Esophagus (tissue), 2 donors: ENCODE results near the gene NOXA1. TPM values are rescaled to one million over a fixed set of nuclear protein-coding genes. Genes with fewer than 3 reads are reported as not detected.
"Not testable (repeated sequence)": the region's sequence is repeated elsewhere in the genome, so short reads cannot be mapped to it uniquely, and the experiment has no call there.

Experiments
- H3K27ac ChIP-seq, 2 donors: one replicate each; pipeline ENCODE4 v1.5.1; 2013; ENCODE audit warnings: low read depth in 2 of 2, mild to moderate bottlenecking in 2 of 2, inconsistent platforms in 1 of 2, low read length in 1 of 2, moderate library complexity in 1 of 2
- H3K27me3 ChIP-seq, 2 donors: one replicate each; pipeline ENCODE4 v1.6.1; 2013; ENCODE audit warnings: low read length in 2 of 2, control low read depth in 1 of 2, mild to moderate bottlenecking in 1 of 2; ENCODE audit not compliant: insufficient read depth in 2 of 2, control insufficient read depth in 1 of 2
- H3K36me3 ChIP-seq, 2 donors: one replicate each; pipeline ENCODE4 v1.6.1; 2013; ENCODE audit warnings: low read length in 1 of 2; ENCODE audit not compliant: control insufficient read depth in 2 of 2, insufficient read depth in 2 of 2
- H3K4me1 ChIP-seq, 2 donors: one replicate each; pipeline ENCODE4 v1.6.1; 2013; ENCODE audit warnings: low read length in 1 of 2; ENCODE audit not compliant: control insufficient read depth in 2 of 2, insufficient read depth in 2 of 2
- H3K4me3 ChIP-seq, 2 donors: one replicate each; pipeline ENCODE4 v1.5.1; 2013; ENCODE audit warnings: low read length in 2 of 2, mild to moderate bottlenecking in 2 of 2, low read depth in 1 of 2, moderate library complexity in 1 of 2
- H3K9me3 ChIP-seq, 2 donors: one replicate each; pipeline ENCODE4 v1.6.1; 2013; ENCODE audit warnings: mild to moderate bottlenecking in 2 of 2, low read depth in 1 of 2, low read length in 1 of 2, moderate library complexity in 1 of 2; ENCODE audit not compliant: control insufficient read depth in 2 of 2, insufficient read depth in 1 of 2
- WGBS, 2 donors: extraction: QIAGEN DNeasy Blood & Tissue Kit; methylation state at CpG; one replicate each; pipeline ENCODE4 v1.1.7; 2013; 5-methylcytosine and 5-hydroxymethylcytosine counted together
- polyA plus RNA-seq, 2 donors: library from polyadenylated mRNA; stranded (reverse); fragments of 200-250 nt; gene quantifications; one replicate each; pipeline ENCODE4 v1.2.3, GENCODE V29; 2013
- donor health status: healthy with polysubstance abuse.
- donor health status: Bipolar disorder and iron deficiency.

NOXA1 gene
- polyA plus RNA-seq, 2 donors: 6.5 to 14.3 TPM

DNA sequence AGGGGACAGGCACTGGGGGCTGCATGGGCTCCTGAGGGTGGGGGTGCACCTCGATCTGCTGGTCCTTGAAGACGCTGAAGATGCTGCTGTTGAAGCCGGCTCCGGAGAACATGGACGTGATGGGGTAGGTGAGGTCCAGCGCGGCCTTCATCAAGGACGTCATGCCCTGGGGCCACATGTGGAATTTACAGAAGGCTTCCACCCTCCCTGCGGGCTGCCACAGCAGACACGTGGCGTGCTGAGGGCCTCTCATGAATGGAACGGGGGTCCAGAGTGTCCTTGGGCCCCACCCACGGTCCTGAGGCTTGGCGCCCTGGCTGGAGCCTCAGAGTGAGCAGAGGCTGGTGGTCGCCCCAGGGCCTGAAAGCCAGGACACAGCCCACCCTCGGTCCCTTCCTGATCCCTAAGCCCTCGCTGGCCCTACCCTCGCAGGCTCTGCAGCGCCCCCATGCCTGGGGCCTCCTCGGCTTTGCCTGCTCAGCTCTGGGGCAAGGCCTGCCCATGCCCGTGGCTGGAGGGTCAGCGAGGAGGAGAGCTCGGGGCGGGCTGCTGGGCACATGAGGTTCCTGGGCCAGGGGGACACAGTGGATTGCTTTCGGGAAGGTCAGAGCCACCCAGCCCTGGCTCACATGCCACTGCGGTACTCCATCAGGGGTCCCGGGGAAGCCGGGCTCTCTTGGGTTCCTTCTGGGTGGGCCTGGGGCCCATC, 41.3 kb downstream of the NOXA1 start:
- Histone ChIP-seq H3K27ac (no peak overlapping the region), H3K36me3 (peaks cover 0 to 3% of the 10 kb centered on the region in 2 donors), H3K27me3 (no peaks in the 10 kb centered on the region), H3K4me1 (peaks cover 0 to 5% of the 10 kb centered on the region in 2 donors), H3K4me3 (no peak overlapping the region), H3K9me3 (no peaks in the 10 kb centered on the region)
- 95% methylated on average over 27 to 28 of the region's 28 CpGs for WGBS, 2 donors

DNA sequence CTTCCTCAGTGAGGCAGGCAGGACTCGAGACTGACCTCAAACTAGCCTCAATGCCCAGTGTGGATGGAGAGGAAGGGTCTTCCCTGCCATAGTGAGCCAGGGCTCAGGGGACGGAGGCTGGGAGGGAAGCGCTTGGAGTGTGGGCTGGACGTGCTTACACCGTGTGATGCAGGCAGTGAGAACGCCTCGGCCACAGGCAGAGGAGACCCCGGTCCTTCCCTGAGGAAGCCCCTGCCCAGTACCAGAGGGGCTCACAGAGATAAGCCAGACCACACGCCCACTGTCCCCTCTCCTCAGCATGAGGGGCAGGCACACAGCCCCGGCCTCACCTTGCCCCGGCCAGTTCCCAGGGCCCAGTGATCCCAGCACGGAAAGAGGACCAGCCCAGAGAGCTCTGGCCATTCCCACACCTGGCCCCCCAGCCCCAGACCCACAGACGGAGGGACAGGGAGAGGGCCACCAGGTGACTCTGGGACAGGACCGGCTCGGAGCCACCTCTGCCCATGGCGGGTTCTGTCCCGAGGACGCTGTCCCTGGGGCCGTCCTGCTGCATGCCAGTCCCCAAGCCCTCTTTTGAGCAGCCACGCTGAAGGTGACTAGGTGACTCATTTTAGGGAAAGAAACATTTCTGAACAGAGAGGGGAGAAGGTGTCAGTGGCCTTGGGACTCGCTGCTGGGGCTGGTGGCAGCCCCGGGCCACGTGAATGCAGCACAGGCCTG, 42.0 kb downstream of the NOXA1 start:
- WGBS, 2 donors: 90 to 92% methylated on average over 23 of the region's 23 CpGs
- Histone ChIP-seq H3K27me3 (no peaks in the 10 kb centered on the region), H3K4me3 (no peak overlapping the region), H3K4me1 (peaks cover 0 to 2% of the 10 kb centered on the region in 2 donors), H3K36me3 (peaks cover 0 to 3% of the 10 kb centered on the region in 2 donors), H3K9me3 (no peaks in the 10 kb centered on the region), H3K27ac (no peak overlapping the region)

DNA sequence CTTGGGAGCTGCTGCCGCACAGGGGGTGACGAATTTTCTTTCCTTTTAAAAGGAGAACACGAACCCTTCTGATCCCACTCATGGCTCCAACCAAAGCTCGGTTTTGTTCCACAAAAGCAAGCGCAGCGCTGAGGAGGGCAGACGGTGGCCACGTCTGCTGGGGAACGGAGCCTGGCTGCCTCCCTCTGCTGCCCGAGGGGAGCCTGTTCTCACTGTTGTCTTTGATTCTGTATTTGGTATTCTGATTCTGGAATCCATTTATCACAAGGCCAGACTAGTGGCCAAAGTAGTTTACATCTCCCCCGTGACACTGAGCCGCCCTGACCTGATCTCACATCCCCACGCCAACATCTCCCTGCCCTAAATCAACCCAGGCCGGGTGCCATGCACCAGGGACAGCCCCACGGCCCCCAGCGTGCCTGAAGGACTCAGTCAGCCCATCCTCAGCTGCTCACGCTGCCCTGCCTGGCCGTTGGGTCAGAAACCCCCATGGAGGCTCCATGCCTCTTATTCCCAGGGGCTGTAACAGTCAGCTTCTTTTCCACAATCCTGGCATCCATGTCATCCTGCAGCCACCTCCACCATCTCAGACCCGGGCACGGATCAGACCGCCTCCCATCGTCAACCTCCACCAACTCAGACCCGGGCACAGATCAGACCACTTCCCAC, 42.7 kb downstream of the NOXA1 start:
- Histone ChIP-seq H3K4me1 (no peaks in the 10 kb centered on the region), H3K27me3 (no peaks in the 10 kb centered on the region), H3K36me3 (peaks cover 0 to 3% of the 10 kb centered on the region in 2 donors), H3K27ac (no peak overlapping the region), H3K4me3 (no peak overlapping the region), H3K9me3 (no peaks in the 10 kb centered on the region)
- WGBS, 2 donors: 87 to 90% methylated on average over 23 of the region's 23 CpGs

DNA sequence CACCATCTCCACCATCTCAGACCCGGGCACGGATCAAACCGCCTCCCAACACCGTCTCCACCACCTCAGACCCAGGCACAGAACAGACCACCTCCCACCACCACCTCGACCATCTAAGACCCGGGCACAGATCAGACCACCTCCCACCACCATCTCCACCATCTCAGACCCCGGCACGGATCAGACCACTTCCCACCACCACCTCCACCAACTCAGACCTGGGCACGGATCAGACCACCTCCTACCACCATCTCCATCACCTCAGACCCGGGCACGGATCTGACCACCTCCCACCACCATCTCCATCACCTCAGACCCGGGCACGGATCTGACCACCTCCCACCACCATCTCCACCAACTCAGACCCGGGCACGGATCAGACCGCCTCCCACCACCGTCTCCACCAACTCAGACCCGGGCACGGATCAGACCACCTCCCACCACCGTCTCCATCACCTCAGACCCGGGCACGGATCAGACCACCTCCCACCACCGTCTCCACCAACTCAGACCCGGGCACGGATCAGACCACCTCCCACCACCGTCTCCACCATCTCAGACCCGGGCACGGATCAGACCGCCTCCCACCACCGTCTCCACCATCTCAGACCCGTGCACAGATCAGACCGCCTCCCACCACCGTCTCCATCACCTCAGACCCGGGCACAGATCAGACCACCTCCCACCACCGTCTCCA, 43.3 kb downstream of the NOXA1 start:
- not testable (repeated sequence) for H3K4me3 ChIP-seq, H3K27me3 ChIP-seq, H3K27ac ChIP-seq, H3K9me3 ChIP-seq, H3K4me1 ChIP-seq, H3K36me3 ChIP-seq
- 92 to 93% methylated on average over 35 of the region's 35 CpGs for WGBS, 2 donors

DNA sequence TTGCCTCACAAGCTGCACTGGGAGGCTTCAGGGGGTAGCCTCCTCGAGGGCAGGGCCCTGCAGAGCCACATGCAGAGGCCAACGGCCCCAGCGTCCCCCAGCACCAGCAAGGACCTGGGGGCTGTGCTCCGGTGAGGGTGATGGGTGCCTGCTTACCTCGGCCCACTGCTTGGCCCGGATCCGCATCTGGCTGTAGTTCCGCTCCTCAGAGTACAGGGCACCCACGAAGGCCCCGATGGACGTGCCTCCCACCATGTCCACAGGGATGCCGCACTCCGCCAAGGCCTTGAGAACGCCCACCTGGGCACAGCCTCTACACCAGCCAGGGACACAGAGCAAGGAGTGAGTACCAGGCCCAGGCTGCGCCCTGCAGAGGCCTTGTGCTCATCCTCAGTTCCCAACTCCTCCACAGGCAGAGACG, 44.0 kb downstream of the NOXA1 start:
- 90 to 94% methylated on average over 16 of the region's 16 CpGs for WGBS, 2 donors
- no peaks in the 10 kb centered on the region for H3K27me3 ChIP-seq
- H3K36me3 ChIP-seq: no peaks in the 10 kb centered on the region
- H3K9me3 ChIP-seq: no peaks in the 10 kb centered on the region
- H3K4me1 ChIP-seq: no peaks in the 10 kb centered on the region
- no peak overlapping the region for H3K4me3 ChIP-seq
- H3K27ac ChIP-seq: no peak overlapping the region

DNA sequence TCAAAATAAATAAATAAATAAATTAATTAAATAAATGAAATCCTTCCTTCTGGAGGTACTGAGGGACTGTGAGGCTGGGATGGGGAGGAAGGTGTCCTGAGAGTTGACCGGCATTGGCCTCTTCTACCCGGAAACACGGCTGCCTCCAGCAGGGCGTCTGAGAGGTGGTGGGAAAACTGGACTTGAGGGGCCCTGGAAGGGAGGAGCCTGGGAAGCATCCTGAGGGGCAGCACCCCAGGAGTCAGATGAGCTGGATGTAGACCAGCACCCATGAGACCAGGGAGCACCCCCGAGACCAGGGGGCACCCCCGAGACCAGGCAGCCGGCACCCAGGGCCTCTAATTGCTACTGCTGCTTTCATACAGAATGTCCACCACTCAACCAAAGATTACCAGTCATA, 44.7 kb downstream of the NOXA1 start:
- Histone ChIP-seq H3K9me3 (peaks cover 0 to 1% of the 10 kb centered on the region in 2 donors), H3K4me3 (no peak overlapping the region), H3K27ac (no peak overlapping the region), H3K36me3 (no peaks in the 10 kb centered on the region), H3K27me3 (no peaks in the 10 kb centered on the region), H3K4me1 (no peaks in the 10 kb centered on the region)
- 96 to 100% methylated on average over 7 of the region's 7 CpGs for WGBS, 2 donors

DNA sequence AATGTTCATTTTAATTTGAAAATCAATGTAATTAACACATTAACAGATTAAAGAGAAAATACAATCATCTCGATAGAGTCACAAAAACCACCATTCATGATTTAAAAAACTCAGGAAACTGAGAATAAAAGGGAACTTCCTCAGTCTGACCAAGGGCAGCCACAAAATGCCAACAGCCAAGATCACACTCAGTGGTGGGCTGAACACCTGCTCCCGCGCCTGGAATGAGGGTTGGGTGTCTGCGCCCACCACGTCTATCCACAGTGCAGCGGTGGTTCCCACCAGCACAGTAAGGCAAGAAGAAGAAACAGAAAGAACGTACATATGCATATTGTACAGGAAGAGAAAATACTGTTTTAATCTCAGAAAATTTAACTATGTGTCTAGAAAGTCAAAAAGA, 47.6 kb downstream of the NOXA1 start:
- no peak overlapping the region for H3K27ac ChIP-seq
- peaks cover 0 to 2% of the 10 kb centered on the region in 2 donors for H3K9me3 ChIP-seq
- H3K27me3 ChIP-seq: no peaks in the 10 kb centered on the region
- no peaks in the 10 kb centered on the region for H3K36me3 ChIP-seq
- 70 to 75% methylated on average over 7 of the region's 7 CpGs for WGBS, 2 donors
- no peaks in the 10 kb centered on the region for H3K4me1 ChIP-seq
- H3K4me3 ChIP-seq: no peak overlapping the region

DNA sequence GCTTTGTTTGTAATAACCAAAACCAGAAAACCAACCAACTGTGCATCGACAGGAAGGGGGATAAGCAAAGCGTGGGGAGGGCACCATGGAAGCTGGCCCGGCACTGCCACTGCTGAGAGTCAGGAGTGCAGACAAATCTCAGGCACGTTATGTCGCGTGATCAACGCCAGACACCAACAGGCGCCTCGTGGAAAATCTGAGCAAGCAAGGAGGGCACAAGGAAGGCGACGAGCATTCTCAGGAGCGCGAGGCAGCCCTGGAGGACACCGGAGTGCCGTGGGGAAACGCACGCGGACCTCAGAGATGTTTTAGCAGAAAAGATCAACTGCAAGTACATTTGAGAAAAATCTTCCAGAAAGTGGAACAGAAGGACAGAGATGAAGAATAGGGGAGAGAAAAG, 51.1 kb downstream of the NOXA1 start:
- 94% methylated on average over 18 of the region's 18 CpGs for WGBS, 2 donors
- Histone ChIP-seq H3K27ac (no peak overlapping the region), H3K36me3 (no peaks in the 10 kb centered on the region), H3K4me3 (no peak overlapping the region), H3K9me3 (peaks cover 0 to 4% of the 10 kb centered on the region in 2 donors), H3K4me1 (no peaks in the 10 kb centered on the region), H3K27me3 (no peaks in the 10 kb centered on the region)

DNA sequence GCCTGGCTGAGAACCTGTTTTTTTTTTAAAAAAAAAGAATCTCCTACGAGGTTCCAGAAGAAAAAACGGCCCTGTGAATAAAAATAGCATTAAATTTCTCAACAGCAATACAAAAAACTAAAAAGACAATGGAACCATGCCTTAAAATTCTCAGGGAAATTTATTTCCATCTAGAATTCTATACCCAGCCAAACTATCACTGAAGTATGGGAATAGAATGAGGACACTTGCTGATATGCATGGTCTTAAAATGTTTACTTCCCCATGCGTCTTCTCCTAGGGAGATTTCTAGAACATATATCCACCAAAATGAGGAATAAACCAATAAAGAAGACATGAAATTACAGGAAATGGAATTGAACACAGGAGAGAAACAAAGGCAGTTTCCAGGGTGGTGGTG, 52.5 kb downstream of the NOXA1 start:
- H3K4me1 ChIP-seq: no peaks in the 10 kb centered on the region
- H3K27me3 ChIP-seq: no peaks in the 10 kb centered on the region
- no peak overlapping the region for H3K4me3 ChIP-seq
- no peaks in the 10 kb centered on the region for H3K36me3 ChIP-seq
- WGBS, 2 donors: 83 to 84% methylated on average over 3 of the region's 3 CpGs
- H3K9me3 ChIP-seq: peaks cover 0 to 4% of the 10 kb centered on the region in 2 donors
- H3K27ac ChIP-seq: no peak overlapping the region
